Head of caudate nucleus (tissue), 42 donors: ENCODE measurements around the gene NR6A1.
A peak's percentile ranks its signal among the peaks of the same experiment; 100 is the strongest.

Source experiments
- DNase-seq, 42 donors: peaks; one replicate each; pipeline versions ENCODE4 v3.0.0 to v3.0.0-alpha.2; 2020 to 2021; ENCODE audit warnings: mixed read lengths in 7 of 42
- intact Hi-C: fragments of 100-400 bp; cut with DNase I; formaldehyde crosslinking; loops from one replicate; pipeline ENCODE4 v1.15.0; 2022

Gene NR6A1

GRCh38 chr9:124799274-124800006 is 28.3 kb upstream of the NR6A1 start:
- intact Hi-C loops, result no loop called here
- no peak for DNase-seq

GRCh38 chr9:124797343-124798103 is 26.4 kb upstream of the NR6A1 start:
- intact Hi-C loops, result no loop called here
- no peak for DNase-seq

GRCh38 chr9:124795881-124796431 is 24.8 kb upstream of the NR6A1 start:
- intact Hi-C loops, result no loop called here
- DNase-seq, result no peak

GRCh38 chr9:124794902-124795491 is 23.9 kb upstream of the NR6A1 start:
- intact Hi-C loops, result no loop called here
- no peak for DNase-seq

GRCh38 chr9:124793015-124793541 is 22.0 kb upstream of the NR6A1 start:
- intact Hi-C loops, result no loop called here
- no peak for DNase-seq

- DNase-seq, result no peak
- intact Hi-C loops, result no loop called here
These were observed 21.3 kb upstream of the NR6A1 start for GRCh38 chr9:124792257-124793014.

GRCh38 chr9:124790801-124791505 is 19.8 kb upstream of the NR6A1 start:
- no peak for DNase-seq
- intact Hi-C loops, result no loop called here

- peak in 1 of 42 donors; percentile 10 for DNase-seq
- intact Hi-C loops, result no loop called here
These were observed 19.2 kb upstream of the NR6A1 start for GRCh38 chr9:124790301-124790700.

GRCh38 chr9:124789531-124789930 is 18.4 kb upstream of the NR6A1 start:
- intact Hi-C loops, result no loop called here
- peak in 1 of 42 donors; percentile 12 for DNase-seq

- DNase-seq, result peak in 1 of 42 donors; percentile 21
- intact Hi-C loops, result no loop called here
These were observed 17.6 kb upstream of the NR6A1 start for GRCh38 chr9:124788542-124789217.

- peak in 10 of 42 donors; percentile 1 to 32 (median 13) for DNase-seq
- intact Hi-C loops, result no loop called here
These were observed 15.9 kb upstream of the NR6A1 start for GRCh38 chr9:124786881-124787573.

- DNase-seq, result no peak
- intact Hi-C loops, result no loop called here
These were observed 13.4 kb upstream of the NR6A1 start for GRCh38 chr9:124784509-124784908.

- peak in 4 of 42 donors; percentile 2 to 29 (median 2) for DNase-seq
These were observed 12.7 kb upstream of the NR6A1 start for GRCh38 chr9:124783830-124784229.

GRCh38 chr9:124782661-124783574 is 11.8 kb upstream of the NR6A1 start:
- intact Hi-C loops, result no loop called here
- DNase-seq, result peak in 17 of 42 donors; percentile 3 to 39 (median 10)

More at GRCh38 chr9:124783830-124784229, 12.7 kb upstream of the NR6A1 start:
- intact Hi-C loops, result no loop called here

- peak in 11 of 42 donors; percentile 3 to 34 (median 9) for DNase-seq
- intact Hi-C loops, result no loop called here
These were observed 11.0 kb upstream of the NR6A1 start for GRCh38 chr9:124781967-124782660.
